ENCODE results near the gene PPEF1. TPM values are rescaled to one million over a fixed set of nuclear protein-coding genes. Genes with fewer than 3 reads are reported as not detected.

Gene PPEF1, protein sequence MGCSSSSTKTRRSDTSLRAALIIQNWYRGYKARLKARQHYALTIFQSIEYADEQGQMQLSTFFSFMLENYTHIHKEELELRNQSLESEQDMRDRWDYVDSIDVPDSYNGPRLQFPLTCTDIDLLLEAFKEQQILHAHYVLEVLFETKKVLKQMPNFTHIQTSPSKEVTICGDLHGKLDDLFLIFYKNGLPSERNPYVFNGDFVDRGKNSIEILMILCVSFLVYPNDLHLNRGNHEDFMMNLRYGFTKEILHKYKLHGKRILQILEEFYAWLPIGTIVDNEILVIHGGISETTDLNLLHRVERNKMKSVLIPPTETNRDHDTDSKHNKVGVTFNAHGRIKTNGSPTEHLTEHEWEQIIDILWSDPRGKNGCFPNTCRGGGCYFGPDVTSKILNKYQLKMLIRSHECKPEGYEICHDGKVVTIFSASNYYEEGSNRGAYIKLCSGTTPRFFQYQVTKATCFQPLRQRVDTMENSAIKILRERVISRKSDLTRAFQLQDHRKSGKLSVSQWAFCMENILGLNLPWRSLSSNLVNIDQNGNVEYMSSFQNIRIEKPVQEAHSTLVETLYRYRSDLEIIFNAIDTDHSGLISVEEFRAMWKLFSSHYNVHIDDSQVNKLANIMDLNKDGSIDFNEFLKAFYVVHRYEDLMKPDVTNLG
- total RNA-seq: not detected in 2 replicates

DNA sequence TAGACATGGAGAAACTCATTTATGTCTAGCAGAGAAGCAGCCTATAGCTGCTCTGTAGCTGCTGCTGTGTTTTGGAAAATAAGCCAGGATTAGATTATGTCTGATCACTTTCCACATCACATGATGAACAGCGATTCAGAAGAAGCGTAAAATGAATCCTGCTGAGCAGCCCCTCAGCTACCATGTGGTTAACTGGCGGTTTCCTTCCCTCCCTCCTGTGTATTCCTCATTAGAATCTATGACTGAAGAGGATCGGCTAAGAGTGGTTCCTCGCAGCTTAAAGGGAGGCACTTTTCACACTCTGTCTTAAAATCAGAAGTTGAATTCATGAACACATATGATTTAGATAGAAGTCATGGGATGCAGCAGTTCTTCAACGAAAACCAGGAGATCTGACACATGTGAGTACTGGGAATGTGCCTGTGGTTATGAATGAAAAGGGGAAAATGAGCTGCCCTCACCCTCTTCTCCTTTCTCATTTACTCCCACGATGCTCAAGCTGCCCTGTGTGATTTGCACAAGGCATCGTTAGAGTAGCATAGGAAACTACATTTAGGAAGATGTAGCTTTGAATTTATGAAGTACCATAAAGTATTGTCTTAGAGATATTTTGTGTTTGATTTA lies at the start of gene PPEF1:
Gene PPEF1, plus strand, starts transcription at position 220 of the 624 bp plus-strand sequence. Its CDS starts 136 bp downstream, at position 356.

DNA sequence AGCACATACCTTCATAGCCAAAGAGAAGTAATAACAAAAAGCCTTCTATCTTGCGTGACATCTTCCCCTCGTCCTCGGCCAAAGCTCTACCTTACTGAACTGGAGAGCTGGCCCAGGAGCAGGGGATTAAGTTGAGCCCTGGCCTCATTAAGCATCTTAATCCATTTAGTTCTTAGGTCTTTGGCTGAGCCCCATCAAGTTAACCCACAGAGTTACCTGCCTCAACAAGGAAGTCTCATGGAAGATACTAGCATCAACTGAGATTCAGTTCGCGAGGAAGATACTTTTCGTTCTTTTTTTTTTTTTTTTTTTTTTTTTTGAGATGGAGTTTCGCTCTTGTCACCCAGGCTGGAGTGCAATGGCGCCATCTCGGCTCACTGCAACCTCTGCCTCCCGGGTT lies 35.4 kb upstream of the PPEF1 start, which contains the start of gene RS1:
Gene RS1, minus strand, starts transcription at position 101 of the 400 bp plus-strand sequence. Its CDS starts 40 bp downstream, at position 61.

Other genes with a start within 250 kb of the PPEF1 start
- gene RS1, start 35.5 kb upstream of the PPEF1 start, total RNA-seq: not detected in 2 replicates

Measured in vein endothelial cell (primary cell).